Dermis microvascular lymphatic vessel endothelial cell (primary cell): ENCODE data around the gene APELA. TPM values are rescaled to one million over a fixed set of nuclear protein-coding genes. Genes with fewer than 3 reads are reported as not detected.
"Not testable (repeated sequence)": the region's sequence is repeated elsewhere in the genome, so short reads cannot be mapped to it uniquely, and the experiment has no call there.

Experiments
- DNase-seq, 2 donors: peaks; one replicate each; pipeline versions ENCODE4 v3.0.0 to v3.0.0-alpha.2; 2010; ENCODE audit warnings: low read depth in 2 of 2
- total RNA-seq: library from RNA; depleted of rRNA; stranded (reverse); fragments of >200 nt; gene quantifications from 2 replicates; pipeline ENCODE4 v1.2.1, GENCODE V29; 2014

The APELA gene
- total RNA-seq, 1 donor from 2014 or later = not detected

- DNase-seq = no peak
Measured at GRCh38 chr4:164924670-164925238, 47.8 kb downstream of the APELA start.

- no peak for DNase-seq
Measured at GRCh38 chr4:164926301-164926700, 49.3 kb downstream of the APELA start.

GRCh38 chr4:164927101-164927500, 50.1 kb downstream of the APELA start:
- not testable (repeated sequence) for DNase-seq

GRCh38 chr4:164930647-164931046, 53.7 kb downstream of the APELA start:
- no peak for DNase-seq

GRCh38 chr4:164931551-164932324, 54.8 kb downstream of the APELA start:
- DNase-seq = no peak

GRCh38 chr4:164933244-164933643, 56.3 kb downstream of the APELA start:
- DNase-seq = no peak

- DNase-seq = no peak
Measured at GRCh38 chr4:164935363-164935762, 58.4 kb downstream of the APELA start.

GRCh38 chr4:164935865-164936606, 59.1 kb downstream of the APELA start:
- DNase-seq = not testable (repeated sequence)

- DNase-seq = no peak
Measured at GRCh38 chr4:164937576-164938270, 60.7 kb downstream of the APELA start.

- no peak for DNase-seq
Measured at GRCh38 chr4:164943192-164943591, 66.2 kb downstream of the APELA start.

GRCh38 chr4:164945146-164945545, 68.2 kb downstream of the APELA start:
- DNase-seq = no peak

- DNase-seq = no peak
Measured at GRCh38 chr4:164946810-164947209, 69.8 kb downstream of the APELA start.

Other genes starting within 250 kb of the APELA start
- gene SMIM31, start 123.0 kb upstream of the APELA start, total RNA-seq = not detected in 2 replicates
- gene TRIM61, start 100.5 kb downstream of the APELA start, total RNA-seq = not detected in 2 replicates
- not detected in 2 replicates for gene TRIM60, start 154.8 kb downstream of the APELA start, total RNA-seq
- gene TRIM75, start 176.7 kb downstream of the APELA start, total RNA-seq = not detected in 2 replicates
- 6.8 and 12.0 TPM in 2 replicates for gene TMEM192, start 235.7 kb downstream of the APELA start, total RNA-seq